GM12891 (cell line): ENCODE results near the gene SMYD1.
"Not testable (repeated sequence)": the region's sequence is repeated elsewhere in the genome, so short reads cannot be mapped to it uniquely, and the experiment has no call there.

Source experiments
- DNase-seq: peaks from one replicate; pipeline ENCODE4 v3.0.0; 2011; ENCODE audit warnings: low spot score; ENCODE audit not compliant: insufficient read length
- FAIRE-seq: peaks from 2 replicates; lab custom pipeline; 2011; peaks lifted over from hg19 to GRCh38; lab: Jason Lieb, UNC
- PAX5 ChIP-seq: IDR thresholded peaks from 2 replicates; pipeline ENCODE4 v1.6.1; 2011; ENCODE audit warnings: low read length, moderate library complexity, mild to moderate bottlenecking; ENCODE audit not compliant: insufficient read depth, severe bottlenecking
- POLR2A ChIP-seq: IDR thresholded peaks from 2 replicates; pipeline ENCODE4 v1.6.1; 2011; ENCODE audit warnings: low read depth, low read length, control low read depth
- POLR2AphosphoS5 ChIP-seq: IDR thresholded peaks from 2 replicates; pipeline ENCODE4 v1.6.1; 2011; ENCODE audit warnings: low read depth, low read length, control low read depth
- POU2F2 ChIP-seq: IDR thresholded peaks from 2 replicates; pipeline ENCODE4 v1.6.1; 2011; ENCODE audit warnings: low read depth, mild to moderate bottlenecking, control low read depth, low read length, moderate library complexity
- SPI1 ChIP-seq: IDR thresholded peaks from 2 replicates; pipeline ENCODE4 v1.6.1; 2011; ENCODE audit warnings: low read depth, low read length, control low read depth
- TAF1 ChIP-seq: IDR thresholded peaks from 2 replicates; pipeline ENCODE4 v1.6.1; 2011; ENCODE audit warnings: low read depth, low read length, control low read depth

Gene SMYD1

DNA sequence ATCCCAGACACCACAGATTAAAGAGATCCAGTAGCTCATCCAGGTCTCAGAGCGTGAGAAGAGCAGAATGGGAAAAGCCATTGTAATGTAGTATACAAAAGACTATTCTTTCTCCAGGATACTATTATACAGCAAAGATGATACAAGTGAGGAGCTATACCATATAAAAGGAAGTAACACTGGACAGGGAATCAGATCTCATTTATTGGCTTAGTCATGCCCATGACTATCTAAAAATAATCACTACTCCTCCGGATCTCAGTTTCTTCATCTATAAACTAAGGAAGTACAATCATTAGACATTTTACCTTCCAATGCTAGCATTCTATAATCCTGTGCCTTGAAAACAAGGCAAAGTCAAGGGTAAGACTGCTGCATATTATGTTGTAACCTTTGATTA, 31.4 kb upstream of the SMYD1 start:
- TF ChIP-seq POLR2AphosphoS5, result no peak
- no peak for TF ChIP-seq PAX5
- TF ChIP-seq TAF1, result no peak
- no peak for TF ChIP-seq POU2F2
- no peak for TF ChIP-seq POLR2A
- no peak for TF ChIP-seq SPI1
- DNase-seq, result no peak
- FAIRE-seq, result no peak

DNA sequence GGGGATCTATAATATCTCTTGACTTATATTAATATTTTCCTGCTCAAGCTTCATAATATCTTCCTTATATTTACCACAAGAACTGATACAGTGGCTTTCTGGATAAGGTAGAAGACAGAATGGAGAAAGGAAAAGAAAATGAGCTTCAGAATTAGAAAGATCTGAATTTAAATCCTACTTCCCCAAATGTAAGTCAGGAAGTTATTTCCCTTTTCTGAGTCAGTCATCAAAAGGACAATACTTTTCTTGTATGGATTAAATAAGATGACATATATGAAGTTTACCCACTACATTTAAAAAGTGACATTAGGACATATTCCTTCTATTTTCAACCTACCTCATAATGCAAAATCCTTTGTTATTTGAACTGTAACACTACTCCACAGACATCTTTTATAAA, 31.0 kb upstream of the SMYD1 start:
- no peak for DNase-seq
- TF ChIP-seq PAX5 (no peak), SPI1 (no peak), POLR2A (no peak), POLR2AphosphoS5 (no peak), POU2F2 (no peak), TAF1 (no peak)
- no peak for FAIRE-seq

DNA sequence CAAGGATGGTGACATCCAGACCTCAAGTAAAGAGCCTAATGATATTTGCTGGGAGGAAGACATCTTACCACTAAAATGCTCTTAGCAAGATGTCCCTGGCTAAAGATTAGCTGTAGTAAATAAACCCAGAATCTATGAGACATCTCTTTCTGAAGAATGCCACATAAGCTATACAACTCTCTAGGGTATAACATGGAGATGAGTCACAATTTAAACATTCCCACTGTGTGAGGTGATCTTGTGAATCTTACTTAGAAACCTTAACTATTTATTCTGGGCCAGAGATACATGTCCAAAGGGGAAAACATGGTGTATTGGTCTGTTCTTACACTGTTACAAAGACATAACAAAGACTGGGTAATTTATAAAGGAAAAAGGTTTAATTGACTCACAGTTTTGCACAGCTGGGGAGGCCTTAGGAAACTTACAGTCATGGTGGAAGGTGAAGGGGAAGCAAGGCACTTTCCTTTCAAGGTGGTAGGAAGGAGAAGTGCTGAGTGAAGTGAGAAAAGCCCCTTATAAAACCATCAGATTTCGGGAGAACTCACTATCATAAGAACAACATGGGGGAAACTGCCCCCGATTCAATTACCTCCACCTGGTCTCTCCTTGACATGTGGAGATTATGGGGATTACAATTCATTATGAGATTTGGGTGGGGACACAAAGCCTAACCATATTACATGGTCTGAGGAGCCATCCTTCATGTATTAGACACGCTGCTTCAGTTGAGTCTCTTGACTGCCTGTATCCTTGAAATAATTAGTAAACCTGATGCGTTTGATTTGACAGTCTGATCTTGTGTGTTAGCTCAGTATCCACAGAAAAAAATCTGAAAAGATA, 29.1 kb upstream of the SMYD1 start:
- no peak for FAIRE-seq
- DNase-seq, result no peak
- TF ChIP-seq TAF1 (no peak), POLR2AphosphoS5 (no peak), POU2F2 (no peak), POLR2A (no peak), SPI1 (no peak)

DNA sequence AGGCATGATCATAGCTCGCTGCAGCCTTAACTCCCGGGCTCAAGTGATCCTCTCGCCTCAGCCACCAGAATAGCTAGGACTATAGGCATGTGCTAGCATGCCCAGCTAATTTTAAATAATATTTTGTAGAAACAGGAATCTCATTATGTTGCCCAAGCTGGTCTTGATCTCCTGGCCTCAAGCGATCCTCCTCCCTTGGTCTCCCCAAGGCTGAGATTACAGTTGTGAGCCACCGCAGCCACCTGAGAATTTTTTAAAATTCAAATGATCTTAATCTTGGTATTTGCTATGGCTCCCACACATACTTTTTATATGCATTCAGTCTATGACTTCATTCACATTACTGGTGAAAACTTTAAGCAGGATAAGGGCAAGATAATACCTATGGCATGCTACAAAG, 25.1 kb upstream of the SMYD1 start:
- DNase-seq (no peak), FAIRE-seq (no peak)
- TF ChIP-seq SPI1, result no peak
- TF ChIP-seq POLR2AphosphoS5, result no peak
- TF ChIP-seq TAF1, result no peak
- TF ChIP-seq POLR2A, result no peak
- no peak for TF ChIP-seq POU2F2
- TF ChIP-seq PAX5, result no peak

DNA sequence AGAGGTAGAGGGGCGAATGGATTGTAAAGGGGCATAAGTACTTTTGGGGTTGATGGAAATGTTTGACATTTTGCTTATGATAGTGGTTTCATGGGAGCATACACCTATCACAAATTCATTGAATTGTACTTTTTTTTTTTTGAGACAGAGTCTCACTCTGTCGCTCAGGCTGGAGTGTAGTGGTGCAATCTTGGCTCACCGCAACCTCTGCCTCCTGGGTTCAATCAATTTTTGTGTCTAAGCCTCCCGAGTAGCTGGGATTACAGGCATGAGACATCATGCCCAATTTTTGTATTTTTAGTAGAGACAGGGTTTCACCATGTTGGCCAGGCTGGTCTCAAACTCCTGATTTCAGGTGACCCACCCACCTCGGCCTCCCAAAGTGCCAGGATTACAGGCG, 22.1 kb upstream of the SMYD1 start:
- not testable (repeated sequence) for FAIRE-seq

DNA sequence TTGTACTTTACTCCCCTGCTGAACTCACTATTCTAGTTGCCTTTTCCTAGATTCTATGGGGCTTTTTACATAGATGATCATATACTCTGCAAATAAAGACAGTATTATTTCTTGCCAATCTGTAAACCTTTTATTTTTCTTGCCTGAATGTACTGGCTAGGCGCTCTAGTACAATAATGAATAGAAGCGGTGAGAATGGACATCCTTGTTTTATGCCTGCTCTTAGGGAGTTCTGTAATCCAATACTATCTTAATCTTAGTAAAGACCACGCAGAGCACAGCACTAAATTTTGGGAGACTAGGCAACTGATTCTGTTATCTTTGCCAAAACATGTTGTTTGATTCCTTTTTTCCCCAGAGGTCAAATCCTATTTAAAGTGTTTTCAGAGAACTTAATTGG, 19.1 kb upstream of the SMYD1 start:
- FAIRE-seq (no peak), DNase-seq (no peak)
- TF ChIP-seq SPI1, result no peak
- TF ChIP-seq POU2F2, result no peak
- no peak for TF ChIP-seq PAX5
- TF ChIP-seq POLR2AphosphoS5, result no peak
- TF ChIP-seq TAF1, result no peak
- no peak for TF ChIP-seq POLR2A

More for the DNA sequence above, 22.1 kb upstream of the SMYD1 start:
- not testable (repeated sequence) for DNase-seq

DNA sequence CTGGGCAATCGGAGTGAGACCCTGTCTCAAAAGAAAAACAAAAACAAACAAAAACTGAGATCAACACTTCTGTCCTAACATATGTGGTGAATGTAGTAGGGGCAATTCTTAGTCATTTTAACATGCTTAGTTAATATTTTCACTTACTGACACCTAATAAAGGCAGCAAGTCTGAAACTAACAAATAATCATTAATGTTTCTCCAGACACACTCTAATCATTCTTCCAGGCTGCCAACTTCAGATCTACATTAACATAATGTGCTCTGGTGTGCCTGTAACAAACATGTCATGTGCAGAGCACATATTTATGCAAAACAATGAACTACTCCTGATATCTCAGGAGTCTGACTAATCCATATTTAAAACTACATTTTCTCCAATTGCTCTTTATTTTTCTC, 18.0 kb upstream of the SMYD1 start:
- TF ChIP-seq SPI1 (no peak), POU2F2 (no peak), POLR2A (no peak), TAF1 (no peak), POLR2AphosphoS5 (no peak), PAX5 (no peak)
- no peak for FAIRE-seq
- no peak for DNase-seq

DNA sequence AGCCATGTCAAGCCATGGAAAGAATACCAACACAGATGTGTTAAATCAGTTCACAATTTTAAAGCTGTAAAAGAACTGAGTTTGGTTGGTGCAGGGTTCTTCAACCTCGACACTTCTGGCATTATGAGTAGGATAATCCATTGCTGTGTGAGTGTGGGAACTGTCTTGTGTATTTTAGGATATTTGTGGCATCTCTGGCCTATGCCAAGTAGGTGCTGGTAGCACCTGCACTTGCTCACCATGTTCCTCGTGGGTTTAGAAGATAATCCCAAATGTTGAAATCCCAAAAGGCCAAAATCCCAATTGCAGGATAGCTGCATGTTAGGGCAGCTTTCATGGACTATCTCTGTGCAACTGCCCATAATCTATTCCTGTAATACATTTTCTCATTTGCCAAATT, 15.8 kb upstream of the SMYD1 start:
- no peak for DNase-seq
- no peak for TF ChIP-seq POU2F2
- TF ChIP-seq SPI1, result no peak
- no peak for TF ChIP-seq POLR2AphosphoS5
- no peak for TF ChIP-seq PAX5
- TF ChIP-seq TAF1, result no peak
- no peak; the same call in 1 of the 2 replicates for TF ChIP-seq POLR2A
- FAIRE-seq, result no peak

DNA sequence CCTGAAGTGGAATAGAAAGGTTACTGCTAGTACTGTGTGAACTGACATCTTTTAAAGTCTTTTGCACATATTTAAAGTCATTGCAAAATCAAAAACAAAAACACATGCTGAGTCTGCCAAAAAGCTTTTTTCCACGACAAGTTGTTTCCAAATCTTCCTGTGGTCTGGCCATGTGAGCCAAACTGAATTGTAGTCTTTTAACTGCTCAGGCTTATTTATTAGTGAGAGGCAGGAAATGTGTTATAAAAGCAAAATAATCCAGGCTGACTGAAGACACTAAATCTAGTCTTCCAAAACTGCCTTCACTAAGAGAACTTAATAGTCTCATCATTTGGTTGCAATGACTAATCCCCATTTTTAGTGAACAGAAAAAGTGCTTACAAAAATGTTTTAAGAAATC, 14.3 kb upstream of the SMYD1 start:
- FAIRE-seq (no peak), DNase-seq (no peak)
- no peak for TF ChIP-seq TAF1
- no peak for TF ChIP-seq PAX5
- no peak for TF ChIP-seq POU2F2
- TF ChIP-seq POLR2AphosphoS5, result no peak
- no peak for TF ChIP-seq SPI1
- no peak for TF ChIP-seq POLR2A

DNA sequence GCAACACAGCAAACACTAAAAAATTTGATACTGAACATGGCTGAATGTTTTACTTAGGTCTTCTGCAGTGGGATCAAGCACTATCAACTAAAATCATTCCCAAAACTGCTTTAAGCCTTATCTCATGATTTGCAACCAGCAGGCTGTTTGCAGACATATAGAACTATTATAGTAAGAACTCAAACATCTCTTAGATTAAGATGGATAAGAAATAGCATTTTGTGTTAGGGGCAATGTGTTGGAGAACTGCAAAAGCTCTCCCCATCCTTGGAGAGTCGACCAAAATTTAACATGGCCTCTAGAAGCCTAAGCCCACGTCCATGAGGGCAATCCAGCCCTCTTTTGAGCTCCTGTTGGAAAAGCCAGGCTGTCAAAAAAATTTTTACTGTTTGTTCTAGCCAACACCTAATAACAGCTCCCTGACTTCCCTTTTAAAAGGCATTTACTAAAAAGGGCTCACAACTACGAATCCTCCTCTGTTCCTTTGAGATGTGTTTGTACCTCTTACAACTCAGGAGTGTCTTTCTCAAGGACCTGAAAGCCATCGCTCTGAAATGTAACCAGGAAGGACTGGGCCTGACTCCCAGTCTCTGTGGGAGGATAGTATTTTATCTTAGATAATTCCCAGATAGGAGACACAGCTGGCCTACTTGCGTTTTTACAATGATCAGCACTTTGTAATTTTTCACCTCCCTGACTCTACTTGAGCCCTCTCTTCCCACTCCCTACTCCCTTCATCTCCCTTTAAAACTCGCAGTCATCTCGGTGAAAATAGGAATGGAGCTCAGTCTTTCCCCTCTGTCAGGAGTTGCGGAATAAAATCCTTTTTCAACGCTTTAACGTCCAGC, 13.5 kb upstream of the SMYD1 start:
- no peak for TF ChIP-seq POLR2AphosphoS5
- no peak for TF ChIP-seq PAX5
- no peak for TF ChIP-seq POU2F2
- TF ChIP-seq TAF1, result no peak
- TF ChIP-seq POLR2A, result no peak
- no peak for TF ChIP-seq SPI1
- FAIRE-seq (no peak), DNase-seq (no peak)
